ENCODE measurements around the gene IL13RA1. TPM values are rescaled to one million over a fixed set of nuclear protein-coding genes. Genes with fewer than 3 reads are reported as not detected.

Gene IL13RA1
- total and polyA plus RNA-seq, 5 donors, result 13.6 to 30.9 (median 24.5) TPM

GRCh38 chrX:118755633-118756032 is 28.2 kb downstream of the IL13RA1 start:
- H3K27ac ChIP-seq (ENCODE audit: low read length), result no peak overlapping the region
- ATAC-seq, result peak in 1 of 2 donors; percentile 36

GRCh38 chrX:118756101-118756500 is 28.7 kb downstream of the IL13RA1 start:
- Histone ChIP-seq H3K4me1 (ENCODE audit: control insufficient read depth, insufficient read depth, low read length) (no peaks in the 10 kb centered on the region), H3K27ac (ENCODE audit: low read length) (no peak overlapping the region), H3K27me3 (ENCODE audit: control insufficient read depth, insufficient read depth) (no peaks in the 10 kb centered on the region), H3K4me3 (ENCODE audit: low read length) (no peak overlapping the region), H3K9me3 (ENCODE audit: control insufficient read depth, low read length) (no peaks in the 10 kb centered on the region)
- DNase-seq, result no peak
- ATAC-seq, result no peak
- intact Hi-C loops (cut with DNase I), result no loop called here
- WGBS, result 62% methylated on average over 2 of the region's 2 CpGs

More at GRCh38 chrX:118755633-118756032, 28.2 kb downstream of the IL13RA1 start:
- Histone ChIP-seq H3K27me3 (ENCODE audit: control insufficient read depth, insufficient read depth) (no peaks in the 10 kb centered on the region), H3K4me3 (ENCODE audit: low read length) (no peak overlapping the region), H3K4me1 (ENCODE audit: control insufficient read depth, insufficient read depth, low read length) (no peaks in the 10 kb centered on the region), H3K9me3 (ENCODE audit: control insufficient read depth, low read length) (no peaks in the 10 kb centered on the region)
- DNase-seq, result no peak
- WGBS, result 64% methylated on average over 4 of the region's 4 CpGs
- intact Hi-C loops (cut with DNase I), result no loop called here

GRCh38 chrX:118758511-118758910 is 31.1 kb downstream of the IL13RA1 start:
- WGBS, result 91% methylated on average over 2 of the region's 2 CpGs
- Histone ChIP-seq H3K27ac (ENCODE audit: low read length) (no peak overlapping the region), H3K27me3 (ENCODE audit: control insufficient read depth, insufficient read depth) (no peaks in the 10 kb centered on the region), H3K9me3 (ENCODE audit: control insufficient read depth, low read length) (no peaks in the 10 kb centered on the region), H3K4me3 (ENCODE audit: low read length) (no peak overlapping the region), H3K4me1 (ENCODE audit: control insufficient read depth, insufficient read depth, low read length) (no peaks in the 10 kb centered on the region)
- ATAC-seq (no peak), DNase-seq (no peak)
- intact Hi-C loops (cut with DNase I), result no loop called here

GRCh38 chrX:118760025-118760424 is 32.6 kb downstream of the IL13RA1 start:
- DNase-seq, result no peak

GRCh38 chrX:118761939-118762707 is 34.7 kb downstream of the IL13RA1 start:
- intact Hi-C loops (cut with DNase I), result no loop called here
- Histone ChIP-seq H3K4me3 (ENCODE audit: low read length) (no peak overlapping the region), H3K9me3 (ENCODE audit: control insufficient read depth, low read length) (no peaks in the 10 kb centered on the region), H3K27me3 (ENCODE audit: control insufficient read depth, insufficient read depth) (no peaks in the 10 kb centered on the region), H3K4me1 (ENCODE audit: control insufficient read depth, insufficient read depth, low read length) (no peaks in the 10 kb centered on the region), H3K27ac (ENCODE audit: low read length) (no peak overlapping the region)
- no peak for ATAC-seq
- 49% methylated on average over 5 of the region's 5 CpGs for WGBS
- no peak for DNase-seq

More at GRCh38 chrX:118760025-118760424, 32.6 kb downstream of the IL13RA1 start:
- Histone ChIP-seq H3K4me1 (ENCODE audit: control insufficient read depth, insufficient read depth, low read length) (no peaks in the 10 kb centered on the region), H3K27ac (ENCODE audit: low read length) (no peak overlapping the region), H3K4me3 (ENCODE audit: low read length) (no peak overlapping the region), H3K9me3 (ENCODE audit: control insufficient read depth, low read length) (no peaks in the 10 kb centered on the region), H3K27me3 (ENCODE audit: control insufficient read depth, insufficient read depth) (no peaks in the 10 kb centered on the region)
- ATAC-seq, result no peak
- 93% methylated on average over 3 of the region's 3 CpGs for WGBS
- intact Hi-C loops (cut with DNase I), result no loop called here

GRCh38 chrX:118763489-118763888 is 36.1 kb downstream of the IL13RA1 start:
- Histone ChIP-seq H3K4me3 (ENCODE audit: low read length) (no peak overlapping the region), H3K27ac (ENCODE audit: low read length) (no peak overlapping the region), H3K27me3 (ENCODE audit: control insufficient read depth, insufficient read depth) (no peaks in the 10 kb centered on the region), H3K9me3 (ENCODE audit: control insufficient read depth, low read length) (no peaks in the 10 kb centered on the region), H3K4me1 (ENCODE audit: control insufficient read depth, insufficient read depth, low read length) (no peaks in the 10 kb centered on the region)
- no peak for DNase-seq
- 98% methylated on average over 1 of the region's 1 CpG for WGBS
- ATAC-seq, result no peak
- intact Hi-C loops (cut with DNase I), result no loop called here

GRCh38 chrX:118764122-118764521 is 36.7 kb downstream of the IL13RA1 start:
- intact Hi-C loops (cut with DNase I), result no loop called here
- H3K4me3 ChIP-seq (ENCODE audit: low read length), result no peak overlapping the region
- no peak for DNase-seq
- no peak for ATAC-seq
- WGBS, result 77% methylated on average over 4 of the region's 4 CpGs
- H3K27ac ChIP-seq (ENCODE audit: low read length), result no peak overlapping the region
- no peaks in the 10 kb centered on the region for H3K9me3 ChIP-seq (ENCODE audit: control insufficient read depth, low read length)
- no peaks in the 10 kb centered on the region for H3K27me3 ChIP-seq (ENCODE audit: control insufficient read depth, insufficient read depth)
- no peaks in the 10 kb centered on the region for H3K4me1 ChIP-seq (ENCODE audit: control insufficient read depth, insufficient read depth, low read length)

- Histone ChIP-seq H3K4me3 (ENCODE audit: low read length) (no peak overlapping the region), H3K9me3 (ENCODE audit: control insufficient read depth, low read length) (no peaks in the 10 kb centered on the region), H3K4me1 (ENCODE audit: control insufficient read depth, insufficient read depth, low read length) (no peaks in the 10 kb centered on the region), H3K27me3 (ENCODE audit: control insufficient read depth, insufficient read depth) (no peaks in the 10 kb centered on the region), H3K27ac (ENCODE audit: low read length) (no peak overlapping the region)
- DNase-seq (peak in 2 of 3 donors; percentile 36 to 46), ATAC-seq (no peak)
- WGBS, result 98% methylated on average over 38 of the region's 38 CpGs
- intact Hi-C loops (cut with DNase I), result no loop called here
Observed at GRCh38 chrX:118770133-118770760, 42.8 kb downstream of the IL13RA1 start.

GRCh38 chrX:118772051-118772450 is 44.6 kb downstream of the IL13RA1 start:
- Histone ChIP-seq H3K9me3 (ENCODE audit: control insufficient read depth, low read length) (no peaks in the 10 kb centered on the region), H3K4me3 (ENCODE audit: low read length) (no peak overlapping the region), H3K4me1 (ENCODE audit: control insufficient read depth, insufficient read depth, low read length) (no peaks in the 10 kb centered on the region), H3K27ac (ENCODE audit: low read length) (no peak overlapping the region), H3K27me3 (ENCODE audit: control insufficient read depth, insufficient read depth) (no peaks in the 10 kb centered on the region)
- intact Hi-C loops (cut with DNase I), result no loop called here
- 88% methylated on average over 4 of the region's 4 CpGs for WGBS
- ATAC-seq (no peak), DNase-seq (no peak)

GRCh38 chrX:118773782-118774181 is 46.4 kb downstream of the IL13RA1 start:
- Histone ChIP-seq H3K27me3 (ENCODE audit: control insufficient read depth, insufficient read depth) (no peaks in the 10 kb centered on the region), H3K4me1 (ENCODE audit: control insufficient read depth, insufficient read depth, low read length) (no peaks in the 10 kb centered on the region), H3K27ac (ENCODE audit: low read length) (no peak overlapping the region), H3K9me3 (ENCODE audit: control insufficient read depth, low read length) (no peaks in the 10 kb centered on the region), H3K4me3 (ENCODE audit: low read length) (no peak overlapping the region)
- ATAC-seq, result no peak
- 93% methylated on average over 5 of the region's 5 CpGs for WGBS
- intact Hi-C loops (cut with DNase I), result no loop called here
- DNase-seq, result no peak

GRCh38 chrX:118779581-118779980 is 52.2 kb downstream of the IL13RA1 start:
- intact Hi-C loops (cut with DNase I), result no loop called here
- ATAC-seq (no peak), DNase-seq (no peak)
- no peaks in the 10 kb centered on the region for H3K4me1 ChIP-seq (ENCODE audit: control insufficient read depth, insufficient read depth, low read length)
- no peak overlapping the region for H3K4me3 ChIP-seq (ENCODE audit: low read length)
- H3K27me3 ChIP-seq (ENCODE audit: control insufficient read depth, insufficient read depth), result no peaks in the 10 kb centered on the region
- no peak overlapping the region for H3K27ac ChIP-seq (ENCODE audit: low read length)
- 84% methylated on average over 2 of the region's 2 CpGs for WGBS
- no peaks in the 10 kb centered on the region for H3K9me3 ChIP-seq (ENCODE audit: control insufficient read depth, low read length)
